ENCODE measurements around the gene SNTG2.

SNTG2 gene

GRCh38 chr2:1011985-1012384, 61.3 kb downstream of the SNTG2 start:
- TF ChIP-seq ZFP30 (CRISPR knock-in tag; IDR thresholded peaks at IDR 0.05) = no peak
- no peak for TF ChIP-seq GLIS3 (CRISPR knock-in tag; IDR thresholded peaks at IDR 0.05)
- TF ChIP-seq PPARA (CRISPR knock-in tag; IDR thresholded peaks at IDR 0.05; ENCODE audit: borderline replicate concordance) = no peak
- TF ChIP-seq POU6F1 (CRISPR knock-in tag; IDR thresholded peaks at IDR 0.05; ENCODE audit: borderline replicate concordance, low read depth) = no peak
- TF ChIP-seq ZNF565 (CRISPR knock-in tag; conservative IDR thresholded peaks at IDR 0.05; ENCODE audit: low read depth) = no peak
- no peak for TF ChIP-seq SNAI2 (CRISPR knock-in tag; IDR thresholded peaks at IDR 0.05)
- TF ChIP-seq ESRRG (CRISPR knock-in tag; IDR thresholded peaks at IDR 0.05) = no peak
- no peak for TF ChIP-seq RARB (CRISPR knock-in tag; IDR thresholded peaks at IDR 0.05)
- no peak for TF ChIP-seq ZFP3 (CRISPR knock-in tag; IDR thresholded peaks at IDR 0.05)
- no peak for TF ChIP-seq ZNF70 (CRISPR knock-in tag; IDR thresholded peaks at IDR 0.05)
- no peak for TF ChIP-seq OSR1 (CRISPR knock-in tag; IDR thresholded peaks at IDR 0.05)
- no peak for TF ChIP-seq TCF4 (CRISPR knock-in tag; IDR thresholded peaks at IDR 0.05; ENCODE audit: borderline replicate concordance)
- TF ChIP-seq ARNTL (CRISPR knock-in tag; IDR thresholded peaks at IDR 0.05; ENCODE audit: borderline replicate concordance, low read depth) = no peak
- no peak for TF ChIP-seq ZNF8 (CRISPR knock-in tag; IDR thresholded peaks at IDR 0.05)
- TF ChIP-seq CSDC2 (CRISPR knock-in tag; IDR thresholded peaks at IDR 0.05) = no peak
- TF ChIP-seq ZC3H10 (CRISPR knock-in tag; IDR thresholded peaks at IDR 0.05) = no peak
- no peak for TF ChIP-seq CREB5 (CRISPR knock-in tag; IDR thresholded peaks at IDR 0.05; ENCODE audit: low read depth)
- TF ChIP-seq BACH2 (CRISPR knock-in tag; IDR thresholded peaks at IDR 0.05; ENCODE audit: borderline replicate concordance) = no peak
- no peak for TF ChIP-seq ISL1 (CRISPR knock-in tag; IDR thresholded peaks at IDR 0.05)
- ATAC-seq = no peak

- no peak for ATAC-seq
- TF ChIP-seq TOX (CRISPR knock-in tag; IDR thresholded peaks at IDR 0.05; ENCODE audit: borderline replicate concordance) (no peak), BACH2 (CRISPR knock-in tag; IDR thresholded peaks at IDR 0.05; ENCODE audit: borderline replicate concordance) (no peak), TCF4 (CRISPR knock-in tag; IDR thresholded peaks at IDR 0.05; ENCODE audit: borderline replicate concordance) (no peak), OSR1 (CRISPR knock-in tag; IDR thresholded peaks at IDR 0.05) (no peak), CREB5 (CRISPR knock-in tag; IDR thresholded peaks at IDR 0.05; ENCODE audit: low read depth) (no peak), GLIS3 (CRISPR knock-in tag; IDR thresholded peaks at IDR 0.05) (no peak), RARB (CRISPR knock-in tag; IDR thresholded peaks at IDR 0.05) (no peak), ZNF565 (CRISPR knock-in tag; conservative IDR thresholded peaks at IDR 0.05; ENCODE audit: low read depth) (no peak), ZFP30 (CRISPR knock-in tag; IDR thresholded peaks at IDR 0.05) (no peak), ZNF70 (CRISPR knock-in tag; IDR thresholded peaks at IDR 0.05) (no peak), ISL1 (CRISPR knock-in tag; IDR thresholded peaks at IDR 0.05) (no peak), CSDC2 (CRISPR knock-in tag; IDR thresholded peaks at IDR 0.05) (no peak), TSHZ2 (CRISPR knock-in tag; IDR thresholded peaks at IDR 0.05) (no peak), ZFP3 (CRISPR knock-in tag; IDR thresholded peaks at IDR 0.05) (no peak), ZNF8 (CRISPR knock-in tag; IDR thresholded peaks at IDR 0.05) (no peak), ESRRG (CRISPR knock-in tag; IDR thresholded peaks at IDR 0.05) (no peak), POU6F1 (CRISPR knock-in tag; IDR thresholded peaks at IDR 0.05; ENCODE audit: borderline replicate concordance, low read depth) (no peak)
Measured at GRCh38 chr2:1014802-1015201, 64.2 kb downstream of the SNTG2 start.

GRCh38 chr2:1016500-1016899, 65.9 kb downstream of the SNTG2 start:
- ATAC-seq = no peak
- TF ChIP-seq ZNF70 (CRISPR knock-in tag; IDR thresholded peaks at IDR 0.05) = no peak
- TF ChIP-seq TCF4 (CRISPR knock-in tag; IDR thresholded peaks at IDR 0.05; ENCODE audit: borderline replicate concordance) = no peak
- no peak for TF ChIP-seq CREB5 (CRISPR knock-in tag; IDR thresholded peaks at IDR 0.05; ENCODE audit: low read depth)
- TF ChIP-seq TSHZ2 (CRISPR knock-in tag; IDR thresholded peaks at IDR 0.05) = no peak
- no peak for TF ChIP-seq RARB (CRISPR knock-in tag; IDR thresholded peaks at IDR 0.05)
- no peak for TF ChIP-seq BACH2 (CRISPR knock-in tag; IDR thresholded peaks at IDR 0.05; ENCODE audit: borderline replicate concordance)
- no peak for TF ChIP-seq SNAI2 (CRISPR knock-in tag; IDR thresholded peaks at IDR 0.05)
